ENCODE measurements around the gene ANAPC15.
"Not testable (repeated sequence)": the region's sequence is repeated elsewhere in the genome, so short reads cannot be mapped to it uniquely, and the experiment has no call there.

The ANAPC15 gene

DNA sequence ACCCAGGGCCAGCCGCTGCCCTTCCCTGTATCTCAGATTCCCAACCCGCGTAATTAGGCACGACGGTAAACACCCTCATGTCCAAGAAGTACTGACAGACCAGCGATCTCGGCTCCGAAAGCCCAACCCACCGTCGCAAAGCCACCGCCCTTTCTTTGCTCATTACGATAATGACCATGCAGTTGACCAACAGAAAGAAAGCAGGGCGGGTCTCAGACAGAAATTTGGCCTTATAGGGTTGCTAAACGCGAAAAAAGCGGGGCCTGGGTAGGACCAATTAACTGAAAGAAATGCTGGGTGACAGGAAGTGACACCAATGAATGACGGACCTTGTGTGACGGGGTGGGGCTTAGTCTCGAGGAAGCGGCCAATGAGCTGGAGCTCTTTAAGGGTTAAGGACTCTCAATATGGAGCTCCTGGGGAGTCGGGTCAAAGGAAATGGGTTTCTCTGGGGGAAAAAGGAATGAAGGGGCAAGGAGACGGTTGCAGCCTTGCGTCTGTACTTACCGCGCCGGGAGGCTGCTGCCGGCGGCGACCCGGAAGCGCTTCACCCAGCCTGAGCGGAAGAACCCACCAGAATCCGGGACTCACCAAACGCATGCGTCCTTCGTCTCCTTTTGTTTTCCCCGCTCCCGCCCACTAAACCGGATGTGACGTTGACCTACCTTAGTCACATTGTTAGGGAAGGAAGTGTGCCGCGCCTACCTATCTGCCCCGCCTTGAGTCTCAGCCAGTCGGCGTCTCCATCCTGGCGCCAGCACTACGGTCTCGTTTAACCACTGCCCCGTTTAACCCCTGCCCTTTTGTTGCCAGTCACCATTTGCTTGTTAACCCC lies at the start of gene ANAPC15:
Gene ANAPC15 (minus strand): TSS at position 553 of the 835 bp plus-strand sequence. CDS start 1,419 bp downstream, outside the sequence.
- H3K27me3 ChIP-seq (ENCODE audit: insufficient read depth, low read length) = no peaks in the 10 kb centered on the region
- H3K27ac ChIP-seq (ENCODE audit: low read depth, low read length) = peak within 1 kb of the TSS; percentile 95
- peak within 1 kb of the TSS; percentile 88 for H2AFZ ChIP-seq (ENCODE audit: low read length, unreplicated experiment)
- H3K79me2 ChIP-seq (ENCODE audit: control insufficient read depth, insufficient read depth, low read length, unreplicated experiment) = no peaks in the 10 kb centered on the region
- H3K4me1 ChIP-seq (ENCODE audit: control insufficient read depth, insufficient read depth, low read length, unreplicated experiment) = peaks cover 11% of the 10 kb centered on the region
- no peaks in the 10 kb centered on the region for H3K36me3 ChIP-seq (ENCODE audit: insufficient read depth, low read length)
- peak within 1 kb of the TSS; percentile 82 for H3K4me3 ChIP-seq (ENCODE audit: low read depth, low read length)

DNA sequence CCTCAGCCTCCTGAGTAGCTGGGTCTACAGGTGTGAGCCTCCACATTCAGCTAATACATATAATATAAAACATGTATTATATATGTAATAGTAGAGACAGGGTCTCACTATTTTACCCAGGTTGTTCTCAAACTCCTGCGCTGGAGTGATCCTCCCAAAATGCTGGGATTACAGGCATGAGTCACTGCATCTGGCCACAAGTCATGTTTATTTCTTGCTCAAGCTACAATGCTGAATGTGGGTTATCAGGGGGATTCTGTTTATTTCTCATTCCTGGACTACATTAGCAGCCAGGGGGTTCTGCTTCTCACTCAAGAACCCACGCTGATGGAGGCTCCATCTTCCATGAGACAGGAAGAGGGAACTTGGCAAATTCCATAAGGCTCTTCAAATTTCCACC lies 47.8 kb upstream of the ANAPC15 start:
- H3K79me2 ChIP-seq (ENCODE audit: control insufficient read depth, insufficient read depth, low read length, unreplicated experiment) = no peaks in the 10 kb centered on the region
- peaks cover 35% of the 10 kb centered on the region for H3K27me3 ChIP-seq (ENCODE audit: insufficient read depth, low read length)
- H2AFZ ChIP-seq (ENCODE audit: low read length, unreplicated experiment) = no peak overlapping the region
- no peak overlapping the region for H3K27ac ChIP-seq (ENCODE audit: low read depth, low read length)
- H3K4me3 ChIP-seq (ENCODE audit: low read depth, low read length) = no peak overlapping the region
- no peaks in the 10 kb centered on the region for H3K4me1 ChIP-seq (ENCODE audit: control insufficient read depth, insufficient read depth, low read length, unreplicated experiment)
- H3K36me3 ChIP-seq (ENCODE audit: insufficient read depth, low read length) = no peaks in the 10 kb centered on the region

DNA sequence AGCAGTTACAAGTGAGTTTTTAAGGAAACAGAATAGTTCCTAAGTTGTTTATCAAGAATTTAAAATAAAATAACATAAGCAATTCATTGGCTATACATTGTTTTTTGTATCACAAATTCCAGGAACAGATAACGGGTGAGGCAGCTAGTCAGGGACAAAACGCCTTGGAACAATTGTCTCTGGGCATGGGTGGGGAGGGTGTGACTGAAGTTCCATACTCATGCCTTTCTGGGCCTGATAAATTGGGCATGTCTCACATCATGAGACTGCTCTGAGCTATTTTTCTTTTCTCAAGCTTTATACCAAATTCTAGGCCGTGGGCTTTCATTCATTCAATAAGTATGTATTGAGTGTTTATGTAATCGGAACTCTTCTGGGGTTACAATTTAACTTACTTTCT lies 44.6 kb upstream of the ANAPC15 start:
- no peaks in the 10 kb centered on the region for H3K4me1 ChIP-seq (ENCODE audit: control insufficient read depth, insufficient read depth, low read length, unreplicated experiment)
- no peaks in the 10 kb centered on the region for H3K36me3 ChIP-seq (ENCODE audit: insufficient read depth, low read length)
- H2AFZ ChIP-seq (ENCODE audit: low read length, unreplicated experiment) = no peak overlapping the region
- no peaks in the 10 kb centered on the region for H3K79me2 ChIP-seq (ENCODE audit: control insufficient read depth, insufficient read depth, low read length, unreplicated experiment)
- no peak overlapping the region for H3K27ac ChIP-seq (ENCODE audit: low read depth, low read length)
- peaks cover 20% of the 10 kb centered on the region; the same call in 1 of the 2 replicates for H3K27me3 ChIP-seq (ENCODE audit: insufficient read depth, low read length)
- H3K4me3 ChIP-seq (ENCODE audit: low read depth, low read length) = no peak overlapping the region

DNA sequence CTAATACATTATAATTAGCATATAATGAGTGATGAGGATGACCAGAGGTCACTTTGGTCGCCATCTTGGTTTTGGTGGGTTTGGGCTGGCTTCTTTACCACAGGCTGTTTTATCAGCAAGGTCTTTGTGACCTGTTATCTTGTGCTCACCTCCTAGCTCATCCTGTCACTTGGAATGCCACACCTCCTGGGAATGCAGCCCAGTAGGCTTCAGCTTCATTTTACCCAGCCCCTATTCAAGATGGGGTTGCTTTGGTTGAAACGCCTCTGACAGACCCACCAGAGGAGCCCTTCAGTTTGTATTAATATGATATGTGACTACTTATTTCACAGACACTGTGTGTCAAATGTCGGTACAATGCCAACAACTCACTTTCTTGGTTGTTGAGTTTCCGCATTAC lies 43.3 kb upstream of the ANAPC15 start:
- no peaks in the 10 kb centered on the region for H3K4me1 ChIP-seq (ENCODE audit: control insufficient read depth, insufficient read depth, low read length, unreplicated experiment)
- H2AFZ ChIP-seq (ENCODE audit: low read length, unreplicated experiment) = no peak overlapping the region
- H3K27ac ChIP-seq (ENCODE audit: low read depth, low read length) = no peak overlapping the region
- no peaks in the 10 kb centered on the region for H3K79me2 ChIP-seq (ENCODE audit: control insufficient read depth, insufficient read depth, low read length, unreplicated experiment)
- H3K4me3 ChIP-seq (ENCODE audit: low read depth, low read length) = no peak overlapping the region
- no peaks in the 10 kb centered on the region for H3K36me3 ChIP-seq (ENCODE audit: insufficient read depth, low read length)
- H3K27me3 ChIP-seq (ENCODE audit: insufficient read depth, low read length) = peaks cover 14% of the 10 kb centered on the region; the same call in 1 of the 2 replicates

DNA sequence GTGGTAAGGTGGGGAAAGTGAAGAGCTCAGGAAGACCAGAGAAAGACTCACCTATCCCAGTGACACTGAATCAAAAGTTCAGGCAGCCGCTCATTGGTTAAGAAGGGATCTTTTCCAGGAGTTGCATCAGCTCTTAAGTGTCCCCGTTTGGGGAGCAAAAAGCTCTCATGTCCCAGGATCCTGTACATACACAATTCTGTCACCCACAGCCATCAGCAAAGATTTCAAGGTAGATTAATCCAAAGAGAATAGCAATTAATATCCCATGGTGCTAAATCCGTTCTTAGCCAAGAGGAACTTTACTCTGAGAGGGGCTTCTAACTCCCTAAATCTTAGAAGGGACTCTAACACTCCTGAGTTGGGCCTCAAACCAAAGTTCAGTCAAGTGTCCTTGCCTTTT lies 42.3 kb upstream of the ANAPC15 start:
- Histone ChIP-seq H3K27me3 (ENCODE audit: insufficient read depth, low read length) (peaks cover 8% of the 10 kb centered on the region; the same call in 1 of the 2 replicates), H3K4me3 (ENCODE audit: low read depth, low read length) (no peak overlapping the region), H3K36me3 (ENCODE audit: insufficient read depth, low read length) (no peaks in the 10 kb centered on the region), H3K79me2 (ENCODE audit: control insufficient read depth, insufficient read depth, low read length, unreplicated experiment) (no peaks in the 10 kb centered on the region), H3K4me1 (ENCODE audit: control insufficient read depth, insufficient read depth, low read length, unreplicated experiment) (no peaks in the 10 kb centered on the region), H2AFZ (ENCODE audit: low read length, unreplicated experiment) (no peak overlapping the region), H3K27ac (ENCODE audit: low read depth, low read length) (no peak overlapping the region)

DNA sequence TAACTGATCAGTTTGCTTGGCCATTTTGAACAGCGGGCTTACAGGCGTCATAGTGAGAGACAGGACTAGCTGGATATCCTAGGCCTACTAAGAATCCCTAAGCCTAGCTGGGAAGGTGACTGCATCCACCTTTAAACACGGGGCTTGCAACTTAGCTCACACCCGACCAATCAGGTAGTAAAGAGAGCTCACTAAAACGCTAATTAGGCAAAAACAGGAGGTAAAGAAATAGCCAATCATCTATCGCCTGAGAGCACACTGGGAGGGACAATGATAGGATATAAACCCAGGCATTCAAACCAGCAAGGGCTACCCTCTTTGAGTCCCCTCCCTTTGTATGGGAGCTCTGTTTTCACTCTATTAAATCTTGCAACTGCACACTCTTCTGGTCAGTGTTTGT lies 41.4 kb upstream of the ANAPC15 start:
- H3K4me1 ChIP-seq (ENCODE audit: control insufficient read depth, insufficient read depth, low read length, unreplicated experiment); H3K4me3 ChIP-seq (ENCODE audit: low read depth, low read length); H2AFZ ChIP-seq (ENCODE audit: low read length, unreplicated experiment); H3K27ac ChIP-seq (ENCODE audit: low read depth, low read length); H3K79me2 ChIP-seq (ENCODE audit: control insufficient read depth, insufficient read depth, low read length, unreplicated experiment); H3K27me3 ChIP-seq (ENCODE audit: insufficient read depth, low read length); H3K36me3 ChIP-seq (ENCODE audit: insufficient read depth, low read length): not testable (repeated sequence)

DNA sequence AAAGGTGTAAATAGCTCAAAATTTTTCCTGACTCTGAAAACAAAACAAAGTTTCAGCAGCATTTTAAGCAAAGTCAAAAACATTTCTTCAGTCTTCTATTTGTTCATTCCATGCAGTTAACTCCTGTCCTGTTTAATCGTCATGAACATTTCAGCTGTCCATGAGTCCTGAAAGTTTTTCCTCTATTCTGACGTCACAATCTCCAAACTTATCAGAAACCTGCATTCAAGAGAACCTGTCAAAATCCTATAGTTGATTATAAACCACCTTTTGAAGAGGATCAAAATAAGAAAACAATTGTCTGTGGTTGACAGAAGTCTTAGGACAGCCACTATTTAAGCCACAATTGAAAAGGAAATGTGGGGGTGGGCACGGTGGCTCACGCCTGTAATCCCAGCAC lies 38.4 kb upstream of the ANAPC15 start:
- Histone ChIP-seq H3K27ac (ENCODE audit: low read depth, low read length) (no peak overlapping the region), H3K79me2 (ENCODE audit: control insufficient read depth, insufficient read depth, low read length, unreplicated experiment) (no peaks in the 10 kb centered on the region), H3K4me3 (ENCODE audit: low read depth, low read length) (no peak overlapping the region), H3K36me3 (ENCODE audit: insufficient read depth, low read length) (no peaks in the 10 kb centered on the region), H3K4me1 (ENCODE audit: control insufficient read depth, insufficient read depth, low read length, unreplicated experiment) (no peaks in the 10 kb centered on the region), H2AFZ (ENCODE audit: low read length, unreplicated experiment) (no peak overlapping the region), H3K27me3 (ENCODE audit: insufficient read depth, low read length) (no peaks in the 10 kb centered on the region)

DNA sequence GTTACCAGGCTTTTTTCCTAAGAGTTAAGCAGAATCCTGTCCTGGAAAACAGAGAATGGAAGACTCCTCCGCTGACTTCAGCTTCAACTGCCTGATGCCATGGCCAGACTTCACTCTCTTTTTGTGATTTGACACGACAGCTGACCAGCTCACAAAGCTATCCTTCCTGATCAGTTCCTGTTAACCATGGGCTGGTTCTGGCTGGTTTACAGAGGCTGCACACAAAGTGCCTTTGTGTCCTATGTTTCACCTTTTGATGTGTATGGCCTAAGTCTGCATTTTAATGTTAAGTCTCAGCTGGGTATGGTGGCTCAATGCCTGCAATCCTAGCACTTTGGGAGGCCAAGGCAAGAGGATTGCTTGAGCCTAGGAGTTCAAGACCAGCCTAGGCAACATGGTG lies 34.1 kb upstream of the ANAPC15 start:
- Histone ChIP-seq H3K27ac (ENCODE audit: low read depth, low read length) (no peak overlapping the region), H3K27me3 (ENCODE audit: insufficient read depth, low read length) (no peaks in the 10 kb centered on the region), H3K79me2 (ENCODE audit: control insufficient read depth, insufficient read depth, low read length, unreplicated experiment) (no peaks in the 10 kb centered on the region), H3K4me3 (ENCODE audit: low read depth, low read length) (no peak overlapping the region), H3K4me1 (ENCODE audit: control insufficient read depth, insufficient read depth, low read length, unreplicated experiment) (peaks cover 10% of the 10 kb centered on the region), H2AFZ (ENCODE audit: low read length, unreplicated experiment) (peak overlapping the region; percentile 38), H3K36me3 (ENCODE audit: insufficient read depth, low read length) (no peaks in the 10 kb centered on the region)

DNA sequence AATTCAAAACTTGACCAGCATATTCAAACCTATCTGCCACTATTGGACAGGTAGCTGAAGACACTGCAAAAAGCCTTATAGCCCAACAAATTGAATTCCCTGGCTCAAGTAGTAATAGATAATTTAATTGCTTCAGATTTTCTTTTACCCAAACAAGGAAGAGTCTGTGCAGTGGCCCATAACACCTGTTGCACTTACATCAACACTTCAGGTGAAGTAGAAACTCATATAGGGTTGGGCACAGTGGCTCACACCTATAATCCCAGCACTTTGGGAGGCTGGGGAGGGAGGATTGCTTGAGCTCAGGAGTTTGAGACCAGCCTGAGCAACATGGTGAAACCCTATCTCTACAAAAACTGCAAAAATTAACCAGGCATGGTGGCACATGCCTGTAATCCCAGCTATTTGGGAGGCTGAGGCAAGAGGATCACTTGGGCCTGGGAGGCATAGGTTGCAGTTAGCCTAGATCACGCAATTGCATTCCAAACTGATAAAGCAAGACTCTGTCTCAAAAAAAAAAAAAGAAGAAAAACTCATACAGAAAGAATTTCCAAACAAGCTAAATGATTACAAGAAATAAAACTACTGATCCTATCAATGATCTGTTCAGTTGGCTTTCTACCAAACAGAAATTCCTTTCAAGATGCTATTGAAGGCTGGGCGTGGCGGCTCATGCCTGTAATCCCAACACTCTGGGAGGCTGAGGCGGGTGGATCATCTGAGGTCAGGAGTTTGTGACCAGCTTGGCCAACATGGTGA lies 32.5 kb upstream of the ANAPC15 start:
- no peaks in the 10 kb centered on the region for H3K79me2 ChIP-seq (ENCODE audit: control insufficient read depth, insufficient read depth, low read length, unreplicated experiment)
- no peak overlapping the region for H3K4me3 ChIP-seq (ENCODE audit: low read depth, low read length)
- H3K27me3 ChIP-seq (ENCODE audit: insufficient read depth, low read length) = no peaks in the 10 kb centered on the region
- peaks cover 24% of the 10 kb centered on the region for H3K4me1 ChIP-seq (ENCODE audit: control insufficient read depth, insufficient read depth, low read length, unreplicated experiment)
- H3K27ac ChIP-seq (ENCODE audit: low read depth, low read length) = peak overlapping the region; percentile 80
- H3K36me3 ChIP-seq (ENCODE audit: insufficient read depth, low read length) = no peaks in the 10 kb centered on the region
- H2AFZ ChIP-seq (ENCODE audit: low read length, unreplicated experiment) = no peak overlapping the region

DNA sequence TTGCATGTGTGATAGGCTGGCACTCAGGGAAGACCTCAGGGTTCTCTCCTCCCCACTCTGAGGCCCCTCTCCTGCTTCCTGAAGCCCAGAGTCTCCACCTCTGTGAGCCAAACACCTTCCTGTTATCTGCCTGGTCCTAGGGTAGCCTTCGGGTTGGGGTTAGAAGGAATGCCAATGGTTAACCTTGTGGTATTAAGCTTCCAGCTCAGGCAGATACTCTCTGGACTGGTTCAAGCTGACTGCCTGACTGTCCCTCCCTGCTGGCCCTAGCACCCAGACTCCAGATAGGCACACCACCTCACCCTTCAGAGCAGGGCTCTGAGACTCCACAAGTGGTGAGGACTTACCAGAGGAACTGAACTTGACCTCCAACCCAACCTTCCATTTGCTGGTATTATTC lies 30.0 kb upstream of the ANAPC15 start:
- not testable (repeated sequence) for H3K27me3 ChIP-seq (ENCODE audit: insufficient read depth, low read length); H3K36me3 ChIP-seq (ENCODE audit: insufficient read depth, low read length); H3K27ac ChIP-seq (ENCODE audit: low read depth, low read length); H3K4me3 ChIP-seq (ENCODE audit: low read depth, low read length); H2AFZ ChIP-seq (ENCODE audit: low read length, unreplicated experiment); H3K79me2 ChIP-seq (ENCODE audit: control insufficient read depth, insufficient read depth, low read length, unreplicated experiment)
- H3K4me1 ChIP-seq (ENCODE audit: control insufficient read depth, insufficient read depth, low read length, unreplicated experiment) = peaks cover 24% of the 10 kb centered on the region

DNA sequence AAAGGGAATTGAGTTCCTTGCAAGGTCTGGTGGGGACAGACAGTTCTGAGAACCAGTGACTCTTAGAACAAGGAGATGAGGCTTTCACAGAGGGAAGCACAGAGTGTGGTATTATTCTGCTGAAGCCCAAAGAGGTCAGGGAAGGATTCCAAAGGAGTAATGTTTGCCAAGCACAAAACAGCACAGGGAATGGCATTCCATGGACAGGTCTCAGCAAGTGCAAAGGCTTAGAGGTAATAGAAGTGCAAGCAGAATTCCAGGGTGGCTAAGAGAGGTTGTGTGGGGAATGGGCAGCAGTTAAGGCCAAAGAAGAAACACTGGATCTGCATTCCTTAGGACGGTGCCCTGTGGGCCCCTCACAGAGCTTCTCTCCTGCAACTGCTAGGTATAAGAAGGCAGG lies 29.6 kb upstream of the ANAPC15 start:
- peaks cover 24% of the 10 kb centered on the region for H3K4me1 ChIP-seq (ENCODE audit: control insufficient read depth, insufficient read depth, low read length, unreplicated experiment)
- H2AFZ ChIP-seq (ENCODE audit: low read length, unreplicated experiment); H3K36me3 ChIP-seq (ENCODE audit: insufficient read depth, low read length); H3K27me3 ChIP-seq (ENCODE audit: insufficient read depth, low read length); H3K4me3 ChIP-seq (ENCODE audit: low read depth, low read length); H3K79me2 ChIP-seq (ENCODE audit: control insufficient read depth, insufficient read depth, low read length, unreplicated experiment); H3K27ac ChIP-seq (ENCODE audit: low read depth, low read length): not testable (repeated sequence)
